ENCODE measurements around the gene IL10RA. TPM values are rescaled to one million over a fixed set of nuclear protein-coding genes. Genes with fewer than 3 reads are reported as not detected.

The IL10RA gene
- total RNA-seq, 2 donors from 2014 or later = 7.3 to 10.2 TPM

GRCh38 chr11:118000850-118001228, 14.6 kb downstream of the IL10RA start:
- 100% methylated on average over 1 of the region's 1 CpG; no CpG with 5 or more reads in 1 of the 2 donors for WGBS, 2 donors
- H3K4me1 ChIP-seq = no peaks in the 10 kb centered on the region
- no peaks in the 10 kb centered on the region for H3K9me3 ChIP-seq
- intact Hi-C loops (cut with DNase I) = no loop called here
- no peak for ATAC-seq
- no peak for DNase-seq
- H3K27me3 ChIP-seq = no peaks in the 10 kb centered on the region
- H3K27ac ChIP-seq = no peak overlapping the region
- no peak overlapping the region for H3K4me3 ChIP-seq
- TF ChIP-seq POLR2A (IDR thresholded peaks at IDR 0.05) (no peak), CTCF (IDR thresholded peaks at IDR 0.05) (no peak)
- no peaks in the 10 kb centered on the region for H3K36me3 ChIP-seq (replicated peaks in 1 of 2; ENCODE audit: insufficient read depth in 1 of 2, low read depth in 2 of 2)

GRCh38 chr11:118001494-118001971, 15.3 kb downstream of the IL10RA start:
- no peak overlapping the region for H3K4me3 ChIP-seq
- DNase-seq = no peak
- no peak for ATAC-seq
- peak overlapping the region in 1 of 4 donors; percentile 51 for H3K27ac ChIP-seq
- no peak for TF ChIP-seq CTCF (IDR thresholded peaks at IDR 0.05)
- TF ChIP-seq POLR2A (IDR thresholded peaks at IDR 0.05) = no peak
- no peaks in the 10 kb centered on the region for H3K4me1 ChIP-seq
- H3K9me3 ChIP-seq = no peaks in the 10 kb centered on the region
- H3K27me3 ChIP-seq = no peaks in the 10 kb centered on the region
- no peaks in the 10 kb centered on the region for H3K36me3 ChIP-seq (replicated peaks in 1 of 2; ENCODE audit: insufficient read depth in 1 of 2, low read depth in 2 of 2)
- intact Hi-C loops (cut with DNase I) = no loop called here
- WGBS, 2 donors = 61 to 62% methylated on average over 5 of the region's 5 CpGs

GRCh38 chr11:118002010-118002540, 15.9 kb downstream of the IL10RA start:
- TF ChIP-seq POLR2A (IDR thresholded peaks at IDR 0.05) (no peak), CTCF (IDR thresholded peaks at IDR 0.05) (no peak)
- ATAC-seq = no peak
- Histone ChIP-seq H3K4me3 (no peak overlapping the region), H3K9me3 (no peaks in the 10 kb centered on the region), H3K27ac (peak overlapping the region in 1 of 4 donors; percentile 51), H3K4me1 (no peaks in the 10 kb centered on the region), H3K36me3 (replicated peaks in 1 of 2; ENCODE audit: insufficient read depth in 1 of 2, low read depth in 2 of 2) (no peaks in the 10 kb centered on the region), H3K27me3 (no peaks in the 10 kb centered on the region)
- intact Hi-C loops (cut with DNase I) = no loop called here
- WGBS, 2 donors = 80 to 85% methylated on average over 6 of the region's 6 CpGs
- no peak for DNase-seq

- WGBS, 2 donors = 77 to 80% methylated on average over 7 of the region's 7 CpGs
These were observed 16.6 kb downstream of the IL10RA start for GRCh38 chr11:118002541-118003423.

More at GRCh38 chr11:118002541-118003423, 16.6 kb downstream of the IL10RA start:
- Histone ChIP-seq H3K27ac (peak overlapping the region in 2 of 4 donors; percentile 39 to 51), H3K27me3 (no peaks in the 10 kb centered on the region), H3K9me3 (no peaks in the 10 kb centered on the region), H3K4me1 (no peaks in the 10 kb centered on the region), H3K36me3 (replicated peaks in 1 of 2; ENCODE audit: insufficient read depth in 1 of 2, low read depth in 2 of 2) (no peaks in the 10 kb centered on the region), H3K4me3 (no peak overlapping the region)
- intact Hi-C loops (cut with DNase I) = no loop called here
- TF ChIP-seq CTCF (IDR thresholded peaks at IDR 0.05) (no peak), POLR2A (IDR thresholded peaks at IDR 0.05) (peak in 1 of 3 donors; percentile 18)
- DNase-seq (peak in 3 of 4 donors; percentile 32 to 68 (median 32)), ATAC-seq (peak; percentile 52)

All from body of pancreas (tissue), 4 donors.